ENCODE data around the gene PPP1R16B. TPM values are rescaled to one million over a fixed set of nuclear protein-coding genes. Genes with fewer than 3 reads are reported as not detected.

Gene PPP1R16B
- polyA plus RNA-seq, 2 of the 4 experiments (the other 2 are of a cell fraction) = 0.17 to 0.31 TPM

- Histone ChIP-seq H3K4me1 (peaks cover 9% of the 10 kb centered on the region; the same call in 1 of the 3 replicates), H3K4me3 (no peak overlapping the region), H3K4me2 (no peak overlapping the region), H3K9me3 (no peaks in the 10 kb centered on the region), H3K27ac (no peak overlapping the region)
- TF ChIP-seq HOXB13 (CRISPR knock-in tag; IDR thresholded peaks at IDR 0.05; ENCODE audit: low read depth) = no peak
- no peak for TF ChIP-seq ATOH8 (CRISPR knock-in tag; IDR thresholded peaks at IDR 0.05; ENCODE audit: low read depth)
- no peak for TF ChIP-seq FOXS1 (CRISPR knock-in tag; IDR thresholded peaks at IDR 0.05)
- no peak for TF ChIP-seq EHMT2 (IDR thresholded peaks at IDR 0.05; ENCODE audit: low read depth)
- TF ChIP-seq POLR2AphosphoS2 (conservative IDR thresholded peaks at IDR 0.05; ENCODE audit: low read length) = no peak
- TF ChIP-seq EHF (CRISPR knock-in tag; IDR thresholded peaks at IDR 0.05) = no peak
- no peak for TF ChIP-seq HOXA7 (CRISPR knock-in tag; IDR thresholded peaks at IDR 0.05)
- no peak for TF ChIP-seq ZNF302 (CRISPR knock-in tag; IDR thresholded peaks at IDR 0.05)
- no peak for TF ChIP-seq ZSCAN20 (CRISPR knock-in tag; IDR thresholded peaks at IDR 0.05)
- no peak for TF ChIP-seq TFCP2L1 (CRISPR knock-in tag; IDR thresholded peaks at IDR 0.05)
- TF ChIP-seq CBX8 (IDR thresholded peaks at IDR 0.05) = no peak
- TF ChIP-seq RCOR1 (IDR thresholded peaks at IDR 0.05; ENCODE audit: low read depth, low read length) = no peak
- no peak for ATAC-seq
- no peak for DNase-seq (ENCODE audit: low read depth in 1 of 2, low spot score in 1 of 2)
- 78% methylated on average over 11 of the region's 11 CpGs for WGBS (ENCODE audit: missing lambda C conversion rate)
- ChIA-PET POLR2A (no interaction called here), CTCF (interaction anchor here (0.6 to 6.1 kb wide), 25 partner anchors 9 to 288 kb away, joined by 3 to 84 read pairs (median 5); partner anchors contain the start of genes FAM83D, PPP1R16B and SLC32A1)
- no peak for FAIRE-seq
These were observed 86.8 kb downstream of the PPP1R16B start for GRCh38 chr20:38892091-38892981.

GRCh38 chr20:38893056-38893564 lies 87.6 kb downstream of the PPP1R16B start:
- Histone ChIP-seq H3K4me3 (no peak overlapping the region), H3K4me2 (no peak overlapping the region), H3K9me3 (no peaks in the 10 kb centered on the region), H3K4me1 (peaks cover 9% of the 10 kb centered on the region; the same call in 1 of the 3 replicates), H3K27ac (no peak overlapping the region)
- WGBS (ENCODE audit: missing lambda C conversion rate) = 60% methylated on average over 6 of the region's 6 CpGs
- CTCF ChIA-PET = interaction anchor here (0.6 to 6.1 kb wide), 29 partner anchors 8 to 289 kb away, joined by 3 to 84 read pairs (median 4); partner anchors contain the start of genes FAM83D and SLC32A1
- ATAC-seq = no peak
- POLR2A ChIA-PET = no interaction called here
- DNase-seq (ENCODE audit: low read depth in 1 of 2, low spot score in 1 of 2) = no peak
- no peak for FAIRE-seq
- no peak for TF ChIP-seq NPAS2 (CRISPR knock-in tag; IDR thresholded peaks at IDR 0.05; ENCODE audit: borderline replicate concordance)
- no peak for TF ChIP-seq E2F6 (IDR thresholded peaks at IDR 0.05; ENCODE audit: borderline replicate concordance, low read depth)
- no peak for TF ChIP-seq HEYL (CRISPR knock-in tag; IDR thresholded peaks at IDR 0.05)
- TF ChIP-seq KDM5A (IDR thresholded peaks at IDR 0.05) = no peak
- no peak for TF ChIP-seq ZC3H11A (IDR thresholded peaks at IDR 0.05)
- TF ChIP-seq MAX (IDR thresholded peaks at IDR 0.05) = no peak
- no peak for TF ChIP-seq GATA3 (IDR thresholded peaks at IDR 0.05; ENCODE audit: borderline replicate concordance)
- TF ChIP-seq CEBPB (IDR thresholded peaks at IDR 0.05) = no peak
- no peak for TF ChIP-seq BCL3 (IDR thresholded peaks at IDR 0.05)
- no peak for TF ChIP-seq REST (IDR thresholded peaks at IDR 0.05)
- no peak for TF ChIP-seq RAD21 (conservative IDR thresholded peaks at IDR 0.05 in 1 of 2, IDR thresholded peaks at IDR 0.05 in 1 of 2)
- TF ChIP-seq HOXB13 (CRISPR knock-in tag; IDR thresholded peaks at IDR 0.05; ENCODE audit: low read depth) = no peak

Measured in A549 (cell line).